K562 (cell line): ENCODE data around the gene HSPE1. TPM values are rescaled to one million over a fixed set of nuclear protein-coding genes. Genes with fewer than 3 reads are reported as not detected.

Source experiments
- AFF4 ChIP-seq: sonication (generic); formaldehyde crosslinking; IDR thresholded peaks from 2 replicates; pipeline ENCODE4 v1.8.0; 2023; ENCODE audit warnings: mild to moderate bottlenecking, missing genetic modification reagents
- C11orf30 ChIP-seq: fragments of 450-650 bp; IDR thresholded peaks from 2 replicates; pipeline ENCODE4 v1.6.1; 2016; ENCODE audit warnings: low read depth, mild to moderate bottlenecking
- EP300 ChIP-seq: IDR thresholded peaks from 2 replicates; pipeline ENCODE4 v1.6.1; 2012; ENCODE audit warnings: low read length, improper control_type of control experiment
- KLF6 ChIP-seq: fragments of 250-450 bp; sonication (Bioruptor Pico); IDR thresholded peaks from 2 replicates; pipeline ENCODE4 v1.4.0; 2020; ENCODE audit warnings: mild to moderate bottlenecking, moderate library complexity, borderline replicate concordance
- LEF1 ChIP-seq: fragments of 450-650 bp; IDR thresholded peaks from 2 replicates; pipeline ENCODE4 v1.6.1; 2016; ENCODE audit warnings: mild to moderate bottlenecking
- PURB ChIP-seq: sonication (generic); formaldehyde crosslinking; IDR thresholded peaks from 2 replicates; pipeline ENCODE4 v1.9.0; 2021; ENCODE audit warnings: low read depth, mild to moderate bottlenecking, missing genetic modification reagents
- SAFB ChIP-seq: fragments of 200-400 bp; formaldehyde crosslinking; IDR thresholded peaks from 2 replicates; pipeline ENCODE4 v1.6.1; 2017; ENCODE audit warnings: low read depth, low read length, borderline replicate concordance
- SAFB2 ChIP-seq: fragments of 200-400 bp; formaldehyde crosslinking; IDR thresholded peaks from 2 replicates; pipeline ENCODE4 v1.6.1; 2018; ENCODE audit warnings: borderline replicate concordance, low read length, low read depth, moderate library complexity; ENCODE audit not compliant: severe bottlenecking
- SLC30A9 ChIP-seq: fragments of 250-450 bp; sonication (Bioruptor Pico); IDR thresholded peaks from 2 replicates; pipeline ENCODE4 v1.8.0; 2022; ENCODE audit warnings: mild to moderate bottlenecking, moderate library complexity
- SUPT5H ChIP-seq: fragments of 450-650 bp; IDR thresholded peaks from 2 replicates; pipeline ENCODE4 v1.6.1; 2016
- ZBTB1 ChIP-seq: sonication (generic); formaldehyde crosslinking; IDR thresholded peaks from 2 replicates; pipeline ENCODE4 v1.8.1; 2023; ENCODE audit warnings: missing genetic modification reagents, low read depth, mild to moderate bottlenecking, borderline replicate concordance
- ZNF174 ChIP-seq: fragments of 250-450 bp; sonication (Bioruptor Pico); IDR thresholded peaks from 2 replicates; pipeline ENCODE4 v1.4.0; 2020; ENCODE audit warnings: mild to moderate bottlenecking
- ZNF239 ChIP-seq: fragments of 250-450 bp; sonication (Bioruptor Pico); IDR thresholded peaks from 2 replicates; pipeline ENCODE4 v1.4.0; 2020; ENCODE audit warnings: mild to moderate bottlenecking
- ZNF436 ChIP-seq: fragments of 250-450, 450-650 bp; sonication (Bioruptor Pico); formaldehyde crosslinking; IDR thresholded peaks from 2 replicates; pipeline ENCODE4 v1.7.0; 2020; ENCODE audit warnings: mild to moderate bottlenecking
- ZNF609 ChIP-seq: sonication (generic); formaldehyde crosslinking; IDR thresholded peaks from 2 replicates; pipeline ENCODE4 v1.8.1; 2023; ENCODE audit warnings: missing genetic modification reagents, mild to moderate bottlenecking, borderline replicate concordance
- polyA plus RNA-seq, 8 experiments: library from polyadenylated mRNA; depleted of rRNA in 4 of 8; stranded (reverse) in 5 of 8; unstranded in 3 of 8; fragments of >200 nt; fragmentation: Nextera tagmentation in 2 of 8; fragmentation: Illumina TruSeq in 1 of 8; extraction: Ambion mirVana in 2 of 8; extraction: Trizol in 1 of 8; gene quantifications; 2 replicates each; pipeline versions ENCODE4 v1.2.1 to v1.2.3, GENCODE V29; 2011 to 2014; ENCODE audit warnings: inconsistent platforms in 1 of 8, missing spikeins in 1 of 8
- total RNA-seq, 7 experiments: library from RNA; depleted of rRNA in 6 of 7; stranded (reverse); fragments of >200 nt in 6 of 7; fragmentation: Illumina TruSeq in 2 of 7; extraction: Trizol in 2 of 7; gene quantifications; 2 replicates each; pipeline versions ENCODE4 v1.2.1 to v1.2.3, GENCODE V29; 2011 to 2021; ENCODE audit warnings: low replicate concordance in 1 of 7
- TF ChIP-seq, protein P1 (sequence below), 2 experiments: fragments of 250-450 bp in 1 of 2; fragments of 450-650 bp in 1 of 2; sonication (Bioruptor Pico) in 1 of 2; IDR thresholded peaks; 2 replicates each; pipeline versions ENCODE4 v1.6.1 to v1.8.0; 2016 to 2021; ENCODE audit warnings: mild to moderate bottlenecking in 2 of 2, moderate library complexity in 2 of 2, missing compliant biosample characterization in 1 of 2, missing genetic modification characterization in 1 of 2

The HSPE1 gene
- total and polyA plus RNA-seq, 9 of the 15 experiments (the other 6 are each of a cell fraction or from before 2014, with no cell fraction given), result 223 to 1,007 (median 612) TPM

GRCh38 chr2:197453123-197453913 lies 46.9 kb upstream of the HSPE1 start, which contains the start of gene COQ10B (continued):
- TF ChIP-seq, protein P1, sequence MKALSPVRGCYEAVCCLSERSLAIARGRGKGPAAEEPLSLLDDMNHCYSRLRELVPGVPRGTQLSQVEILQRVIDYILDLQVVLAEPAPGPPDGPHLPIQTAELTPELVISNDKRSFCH (CRISPR knock-in tag; IDR thresholded peaks at IDR 0.05), result no peak
- TF ChIP-seq, protein P1 (tag; IDR thresholded peaks at IDR 0.05), result no peak
- TF ChIP-seq ZBTB1 (no peak), SUPT5H (peak; percentile 92), C11orf30 (peak; percentile 54; the same call in 1 of the 2 replicates), ZNF436 (CRISPR knock-in tag) (no peak), ZNF609 (no peak), PURB (CRISPR knock-in tag) (no peak), KLF6 (CRISPR knock-in tag) (no peak), ZNF239 (CRISPR knock-in tag) (no peak), AFF4 (CRISPR knock-in tag) (peak; percentile 89; the same call in 1 of the 2 replicates), SAFB (no peak), ZNF174 (CRISPR knock-in tag) (no peak), SAFB2 (no peak), SLC30A9 (CRISPR knock-in tag) (no peak), EP300 (peak; percentile 30; the same call in 1 of the 2 replicates), LEF1 (0 out of 2 replicates have a peak, but pooled peaks have one; percentile 49)
